ENCODE results near the gene NEURL2. TPM values are rescaled to one million over a fixed set of nuclear protein-coding genes. Genes with fewer than 3 reads are reported as not detected.
"Not testable (repeated sequence)": the region's sequence is repeated elsewhere in the genome, so short reads cannot be mapped to it uniquely, and the experiment has no call there.

Gene NEURL2
- total RNA-seq, 2 donors from 2014 or later = 9.8 to 11.3 TPM

- Histone ChIP-seq H3K9me3 (no peaks in the 10 kb centered on the region), H3K27me3 (replicated peaks; ENCODE audit: insufficient read depth) (no peaks in the 10 kb centered on the region), H3K27ac (no peak overlapping the region), H3K4me1 (replicated peaks) (no peaks in the 10 kb centered on the region), H3K36me3 (peaks cover 0 to 2% of the 10 kb centered on the region in 2 donors), H3K4me3 (no peak overlapping the region)
- WGBS = 86% methylated on average over 13 of the region's 13 CpGs
- DNase-seq (ENCODE audit: low spot score) = no peak
- TF ChIP-seq POLR2A (IDR thresholded peaks at IDR 0.05) (no peak), POLR2AphosphoS5 (IDR thresholded peaks at IDR 0.05) (no peak), CTCF (IDR thresholded peaks at IDR 0.05) (no peak)
- intact Hi-C loops (cut with DNase I) = no loop called here
These were observed 12.8 kb downstream of the NEURL2 start for GRCh38 chr20:45878076-45878761.

GRCh38 chr20:45874576-45874975 is 16.4 kb downstream of the NEURL2 start:
- no peak overlapping the region for H3K27ac ChIP-seq
- H3K27me3 ChIP-seq (replicated peaks; ENCODE audit: insufficient read depth) = no peaks in the 10 kb centered on the region
- intact Hi-C loops (cut with DNase I) = no loop called here
- WGBS = 58% methylated on average over 4 of the region's 4 CpGs
- TF ChIP-seq POLR2A (IDR thresholded peaks at IDR 0.05) = no peak
- H3K4me3 ChIP-seq = no peak overlapping the region
- peaks cover 0 to 2% of the 10 kb centered on the region in 2 donors for H3K36me3 ChIP-seq
- H3K9me3 ChIP-seq = no peaks in the 10 kb centered on the region
- DNase-seq (ENCODE audit: low spot score) = no peak
- H3K4me1 ChIP-seq (replicated peaks) = no peaks in the 10 kb centered on the region

GRCh38 chr20:45874104-45874481 is 16.9 kb downstream of the NEURL2 start:
- H3K9me3 ChIP-seq; H3K27me3 ChIP-seq (replicated peaks; ENCODE audit: insufficient read depth); H3K4me3 ChIP-seq; H3K4me1 ChIP-seq (replicated peaks); H3K36me3 ChIP-seq; DNase-seq (ENCODE audit: low spot score); H3K27ac ChIP-seq; intact Hi-C loops (cut with DNase I): not testable (repeated sequence)
- WGBS = 96% methylated on average over 10 of the region's 10 CpGs

GRCh38 chr20:45873409-45874103 is 17.5 kb downstream of the NEURL2 start:
- H3K4me1 ChIP-seq (replicated peaks) = no peaks in the 10 kb centered on the region
- no peak overlapping the region for H3K27ac ChIP-seq
- no peak for TF ChIP-seq CTCF (IDR thresholded peaks at IDR 0.05)
- no peak for TF ChIP-seq POLR2A (IDR thresholded peaks at IDR 0.05)
- TF ChIP-seq POLR2AphosphoS5 (IDR thresholded peaks at IDR 0.05) = no peak
- WGBS = 85% methylated on average over 1 of the region's 1 CpG
- no peaks in the 10 kb centered on the region for H3K27me3 ChIP-seq (replicated peaks; ENCODE audit: insufficient read depth)
- H3K4me3 ChIP-seq = no peak overlapping the region
- intact Hi-C loops (cut with DNase I) = no loop called here
- H3K36me3 ChIP-seq = peaks cover 0 to 2% of the 10 kb centered on the region in 2 donors
- H3K9me3 ChIP-seq = no peaks in the 10 kb centered on the region
- no peak for DNase-seq (ENCODE audit: low spot score)

GRCh38 chr20:45872626-45873025 is 18.4 kb downstream of the NEURL2 start:
- H3K27ac ChIP-seq = no peak overlapping the region
- no peak for DNase-seq (ENCODE audit: low spot score)
- peaks cover 0 to 2% of the 10 kb centered on the region in 2 donors for H3K36me3 ChIP-seq
- no peaks in the 10 kb centered on the region for H3K9me3 ChIP-seq
- no peaks in the 10 kb centered on the region for H3K4me1 ChIP-seq (replicated peaks)
- TF ChIP-seq POLR2A (IDR thresholded peaks at IDR 0.05) (no peak), POLR2AphosphoS5 (IDR thresholded peaks at IDR 0.05) (no peak), CTCF (IDR thresholded peaks at IDR 0.05) (no peak)
- 72% methylated on average over 4 of the region's 4 CpGs for WGBS
- no peak overlapping the region for H3K4me3 ChIP-seq
- intact Hi-C loops (cut with DNase I) = no loop called here
- H3K27me3 ChIP-seq (replicated peaks; ENCODE audit: insufficient read depth) = no peaks in the 10 kb centered on the region

GRCh38 chr20:45867819-45868176 is 23.2 kb downstream of the NEURL2 start:
- Histone ChIP-seq H3K27me3 (replicated peaks; ENCODE audit: insufficient read depth) (no peaks in the 10 kb centered on the region), H3K4me1 (replicated peaks) (no peaks in the 10 kb centered on the region), H3K4me3 (no peak overlapping the region), H3K27ac (no peak overlapping the region), H3K36me3 (no peaks in the 10 kb centered on the region), H3K9me3 (no peaks in the 10 kb centered on the region)
- no peak for DNase-seq (ENCODE audit: low spot score)
- intact Hi-C loops (cut with DNase I) = no loop called here
- TF ChIP-seq POLR2AphosphoS5 (IDR thresholded peaks at IDR 0.05) (no peak), CTCF (IDR thresholded peaks at IDR 0.05) (no peak), POLR2A (IDR thresholded peaks at IDR 0.05) (no peak)
